ENCODE data around the gene PCDHGB3.

Gene PCDHGB3

DNA sequence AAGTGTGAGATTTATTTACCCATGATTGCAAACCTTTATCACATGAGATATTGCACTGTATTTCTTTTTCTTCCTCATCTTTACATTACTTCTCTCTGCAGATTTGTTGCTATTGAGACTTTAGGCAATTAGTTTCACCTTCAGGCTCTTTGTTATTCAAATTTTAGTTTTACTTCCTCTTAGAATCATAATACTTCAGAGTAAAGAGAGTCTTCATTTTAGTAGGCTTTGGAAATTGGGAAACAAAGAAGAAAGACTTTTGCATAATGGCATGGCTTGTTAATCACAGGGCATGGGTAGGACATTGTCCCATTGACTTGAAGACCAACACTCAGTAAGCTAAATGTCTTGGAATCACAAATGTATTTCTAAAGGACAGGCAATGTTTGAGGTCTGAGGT is 7.3 kb upstream of the PCDHGB3 start:
- H3K27ac ChIP-seq, result no peak overlapping the region

DNA sequence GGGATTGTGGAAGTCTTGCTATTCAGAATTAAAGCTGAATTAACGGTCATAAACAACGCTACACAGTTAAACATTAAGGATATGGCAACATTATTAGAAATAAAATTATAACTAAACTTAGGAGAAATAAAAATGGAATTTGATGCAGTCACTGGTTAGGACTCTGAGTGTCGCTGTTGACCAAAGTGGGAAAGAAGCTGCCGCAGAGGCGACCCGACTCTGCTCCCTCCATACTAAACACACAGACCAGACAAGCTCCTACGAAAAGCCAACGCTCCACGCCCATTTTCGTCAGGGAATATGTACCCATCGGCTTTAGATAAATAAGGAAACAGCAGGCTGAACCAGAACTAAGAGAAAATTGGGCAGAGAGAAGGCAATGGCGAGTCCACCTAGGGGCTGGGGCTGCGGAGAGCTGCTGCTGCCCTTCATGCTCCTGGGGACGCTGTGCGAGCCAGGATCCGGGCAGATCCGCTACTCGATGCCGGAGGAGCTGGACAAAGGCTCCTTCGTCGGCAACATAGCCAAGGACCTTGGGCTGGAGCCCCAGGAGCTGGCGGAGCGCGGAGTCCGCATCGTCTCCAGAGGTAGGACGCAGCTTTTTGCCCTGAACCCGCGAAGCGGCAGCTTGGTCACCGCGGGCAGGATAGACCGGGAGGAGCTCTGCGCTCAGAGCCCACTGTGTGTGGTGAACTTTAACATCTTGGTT is 5.9 kb upstream of the PCDHGB3 start, which contains the start of gene PCDHGA5:
Gene PCDHGA5 (plus strand): TSS at position 211 of the 709 bp plus-strand sequence. CDS start 169 bp downstream, at position 380.
- Histone ChIP-seq H3K79me2 (ENCODE audit: insufficient read depth, low read depth) (no peaks in the 10 kb centered on the region), H3K27me3 (ENCODE audit: insufficient read depth, low read depth) (no peaks in the 10 kb centered on the region), H3K4me2 (no peak within 1 kb of the TSS), H3K36me3 (ENCODE audit: insufficient read depth) (no peaks in the 10 kb centered on the region), H3K27ac (no peak within 1 kb of the TSS), H3K9ac (no peak within 1 kb of the TSS), H2AFZ (ENCODE audit: low read depth) (no peak within 1 kb of the TSS), H3K4me3 (IDR thresholded peaks at IDR 0.05; ENCODE audit: insufficient read depth, low read depth, low read length) (no peak within 1 kb of the TSS), H4K20me1 (ENCODE audit: insufficient read depth) (no peaks in the 10 kb centered on the region), H3K4me1 (ENCODE audit: low read depth, poor library complexity, severe bottlenecking) (no peaks in the 10 kb centered on the region)
- TF ChIP-seq, protein P1, sequence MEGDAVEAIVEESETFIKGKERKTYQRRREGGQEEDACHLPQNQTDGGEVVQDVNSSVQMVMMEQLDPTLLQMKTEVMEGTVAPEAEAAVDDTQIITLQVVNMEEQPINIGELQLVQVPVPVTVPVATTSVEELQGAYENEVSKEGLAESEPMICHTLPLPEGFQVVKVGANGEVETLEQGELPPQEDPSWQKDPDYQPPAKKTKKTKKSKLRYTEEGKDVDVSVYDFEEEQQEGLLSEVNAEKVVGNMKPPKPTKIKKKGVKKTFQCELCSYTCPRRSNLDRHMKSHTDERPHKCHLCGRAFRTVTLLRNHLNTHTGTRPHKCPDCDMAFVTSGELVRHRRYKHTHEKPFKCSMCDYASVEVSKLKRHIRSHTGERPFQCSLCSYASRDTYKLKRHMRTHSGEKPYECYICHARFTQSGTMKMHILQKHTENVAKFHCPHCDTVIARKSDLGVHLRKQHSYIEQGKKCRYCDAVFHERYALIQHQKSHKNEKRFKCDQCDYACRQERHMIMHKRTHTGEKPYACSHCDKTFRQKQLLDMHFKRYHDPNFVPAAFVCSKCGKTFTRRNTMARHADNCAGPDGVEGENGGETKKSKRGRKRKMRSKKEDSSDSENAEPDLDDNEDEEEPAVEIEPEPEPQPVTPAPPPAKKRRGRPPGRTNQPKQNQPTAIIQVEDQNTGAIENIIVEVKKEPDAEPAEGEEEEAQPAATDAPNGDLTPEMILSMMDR (conservative IDR thresholded peaks at IDR 0.05; ENCODE audit: low read depth, low read length), result no peak

More for the DNA sequence above, 7.3 kb upstream of the PCDHGB3 start:
- no peak overlapping the region for H3K9ac ChIP-seq
- no peaks in the 10 kb centered on the region for H3K27me3 ChIP-seq (ENCODE audit: insufficient read depth, low read depth)
- no peak overlapping the region for H3K4me3 ChIP-seq (IDR thresholded peaks at IDR 0.05; ENCODE audit: insufficient read depth, low read depth, low read length)
- H3K4me2 ChIP-seq, result no peak overlapping the region
- no peaks in the 10 kb centered on the region for H3K36me3 ChIP-seq (ENCODE audit: insufficient read depth)
- H3K4me1 ChIP-seq (ENCODE audit: low read depth, poor library complexity, severe bottlenecking), result no peaks in the 10 kb centered on the region
- H2AFZ ChIP-seq (ENCODE audit: low read depth), result no peak overlapping the region
- TF ChIP-seq, protein P1 (conservative IDR thresholded peaks at IDR 0.05; ENCODE audit: low read depth, low read length), result no peak
- no peaks in the 10 kb centered on the region for H3K79me2 ChIP-seq (ENCODE audit: insufficient read depth, low read depth)
- no peaks in the 10 kb centered on the region for H4K20me1 ChIP-seq (ENCODE audit: insufficient read depth)

DNA sequence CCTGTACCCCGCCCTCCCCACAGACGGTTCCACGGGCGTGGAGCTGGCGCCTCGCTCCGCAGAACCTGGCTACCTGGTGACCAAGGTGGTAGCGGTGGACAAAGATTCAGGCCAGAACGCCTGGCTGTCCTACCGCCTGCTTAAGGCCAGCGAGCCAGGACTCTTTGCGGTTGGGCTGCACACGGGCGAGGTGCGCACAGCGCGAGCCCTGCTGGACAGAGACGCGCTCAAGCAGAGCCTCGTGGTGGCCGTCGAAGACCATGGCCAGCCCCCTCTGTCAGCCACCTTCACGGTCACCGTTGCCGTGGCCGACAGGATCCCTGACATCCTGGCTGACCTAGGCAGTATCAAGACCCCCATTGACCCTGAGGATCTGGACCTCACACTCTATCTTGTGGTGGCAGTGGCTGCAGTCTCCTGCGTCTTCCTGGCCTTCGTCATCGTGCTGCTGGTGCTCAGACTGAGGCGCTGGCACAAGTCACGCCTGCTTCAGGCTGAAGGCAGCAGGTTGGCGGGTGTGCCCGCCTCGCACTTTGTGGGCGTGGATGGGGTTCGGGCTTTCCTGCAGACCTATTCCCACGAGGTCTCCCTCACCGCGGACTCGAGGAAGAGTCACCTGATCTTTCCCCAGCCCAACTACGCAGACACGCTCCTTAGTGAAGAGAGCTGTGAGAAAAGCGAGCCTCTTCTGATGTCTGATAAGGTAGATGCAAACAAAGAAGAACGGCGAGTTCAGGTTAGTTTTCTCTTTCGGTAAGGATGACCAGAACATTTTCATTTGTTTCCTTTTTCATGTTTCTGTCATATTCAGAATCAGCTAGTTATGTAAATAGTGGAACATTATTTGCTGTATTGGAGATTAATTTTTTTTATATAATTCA is 3.8 kb upstream of the PCDHGB3 start:
- Histone ChIP-seq H3K27me3 (ENCODE audit: insufficient read depth, low read depth) (no peaks in the 10 kb centered on the region), H3K36me3 (ENCODE audit: insufficient read depth) (no peaks in the 10 kb centered on the region), H3K79me2 (ENCODE audit: insufficient read depth, low read depth) (no peaks in the 10 kb centered on the region), H3K9ac (no peak overlapping the region), H3K4me3 (IDR thresholded peaks at IDR 0.05; ENCODE audit: insufficient read depth, low read depth, low read length) (no peak overlapping the region), H3K4me1 (ENCODE audit: low read depth, poor library complexity, severe bottlenecking) (no peaks in the 10 kb centered on the region), H2AFZ (ENCODE audit: low read depth) (no peak overlapping the region), H4K20me1 (ENCODE audit: insufficient read depth) (no peaks in the 10 kb centered on the region), H3K27ac (no peak overlapping the region), H3K4me2 (no peak overlapping the region)
- TF ChIP-seq, protein P1 (conservative IDR thresholded peaks at IDR 0.05; ENCODE audit: low read depth, low read length), result no peak

DNA sequence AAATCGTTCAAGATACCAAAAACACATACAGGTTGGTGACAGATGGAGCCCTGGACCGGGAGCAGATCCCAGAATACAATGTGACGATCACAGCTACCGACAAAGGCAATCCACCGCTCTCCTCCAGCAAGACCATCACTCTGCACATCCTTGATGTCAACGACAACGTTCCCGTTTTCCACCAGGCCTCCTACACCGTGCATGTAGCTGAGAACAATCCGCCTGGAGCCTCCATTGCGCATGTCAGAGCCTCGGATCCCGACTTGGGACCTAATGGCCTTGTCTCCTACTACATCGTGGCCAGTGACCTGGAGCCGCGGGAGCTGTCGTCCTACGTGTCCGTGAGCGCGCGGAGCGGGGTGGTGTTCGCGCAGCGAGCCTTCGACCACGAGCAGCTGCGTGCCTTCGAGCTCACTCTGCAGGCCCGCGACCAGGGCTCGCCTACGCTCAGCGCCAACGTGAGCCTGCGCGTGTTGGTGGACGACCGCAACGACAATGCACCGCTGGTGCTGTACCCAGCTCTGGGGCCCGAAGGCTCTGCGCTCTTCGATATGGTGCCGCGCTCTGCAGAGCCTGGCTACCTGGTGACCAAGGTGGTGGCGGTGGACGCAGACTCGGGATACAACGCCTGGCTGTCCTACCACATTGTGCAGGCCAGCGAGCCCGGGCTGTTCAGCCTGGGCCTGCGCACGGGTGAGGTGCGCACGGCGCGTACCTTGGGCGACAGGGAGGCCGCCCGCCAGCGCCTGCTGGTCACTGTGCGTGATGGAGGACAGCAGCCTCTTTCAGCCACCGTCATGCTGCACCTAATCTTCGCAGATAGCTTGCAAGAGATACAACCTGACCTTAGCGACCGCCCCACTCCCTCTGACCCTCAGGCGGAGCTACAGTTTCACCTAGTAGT is 1.8 kb downstream of the PCDHGB3 start:
- TF ChIP-seq, protein P1 (conservative IDR thresholded peaks at IDR 0.05; ENCODE audit: low read depth, low read length), result no peak
- Histone ChIP-seq H3K36me3 (ENCODE audit: insufficient read depth) (no peaks in the 10 kb centered on the region), H3K4me3 (IDR thresholded peaks at IDR 0.05; ENCODE audit: insufficient read depth, low read depth, low read length) (no peak overlapping the region)

More for the DNA sequence above, 1.8 kb downstream of the PCDHGB3 start:
- Histone ChIP-seq H4K20me1 (ENCODE audit: insufficient read depth) (no peaks in the 10 kb centered on the region), H3K4me2 (no peak overlapping the region), H3K4me1 (ENCODE audit: low read depth, poor library complexity, severe bottlenecking) (no peaks in the 10 kb centered on the region), H3K79me2 (ENCODE audit: insufficient read depth, low read depth) (no peaks in the 10 kb centered on the region), H3K27ac (no peak overlapping the region), H3K27me3 (ENCODE audit: insufficient read depth, low read depth) (no peaks in the 10 kb centered on the region), H3K9ac (no peak overlapping the region), H2AFZ (ENCODE audit: low read depth) (no peak overlapping the region)
